Measurements from ENCODE around the gene LRRC4.

DNA sequence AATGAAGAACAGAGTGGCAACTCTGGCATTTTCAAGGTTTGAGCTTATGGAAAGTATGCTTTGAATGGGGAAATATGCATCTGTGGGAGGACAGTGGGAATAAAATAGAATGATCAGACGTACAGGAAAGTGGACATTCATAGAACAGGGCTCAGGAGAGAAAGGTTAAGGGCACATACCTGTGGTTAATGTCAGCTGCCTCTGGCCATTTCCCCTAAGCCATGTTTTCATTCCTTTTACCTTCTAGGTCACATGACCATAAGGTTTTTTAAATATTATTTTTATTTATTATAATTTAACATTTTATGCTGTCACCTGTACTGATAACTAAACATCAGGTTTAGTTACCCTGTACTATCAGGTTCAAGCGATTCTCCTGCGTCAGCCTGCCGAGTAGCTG is 52.8 kb downstream of the LRRC4 start:
- TF ChIP-seq, protein P1, sequence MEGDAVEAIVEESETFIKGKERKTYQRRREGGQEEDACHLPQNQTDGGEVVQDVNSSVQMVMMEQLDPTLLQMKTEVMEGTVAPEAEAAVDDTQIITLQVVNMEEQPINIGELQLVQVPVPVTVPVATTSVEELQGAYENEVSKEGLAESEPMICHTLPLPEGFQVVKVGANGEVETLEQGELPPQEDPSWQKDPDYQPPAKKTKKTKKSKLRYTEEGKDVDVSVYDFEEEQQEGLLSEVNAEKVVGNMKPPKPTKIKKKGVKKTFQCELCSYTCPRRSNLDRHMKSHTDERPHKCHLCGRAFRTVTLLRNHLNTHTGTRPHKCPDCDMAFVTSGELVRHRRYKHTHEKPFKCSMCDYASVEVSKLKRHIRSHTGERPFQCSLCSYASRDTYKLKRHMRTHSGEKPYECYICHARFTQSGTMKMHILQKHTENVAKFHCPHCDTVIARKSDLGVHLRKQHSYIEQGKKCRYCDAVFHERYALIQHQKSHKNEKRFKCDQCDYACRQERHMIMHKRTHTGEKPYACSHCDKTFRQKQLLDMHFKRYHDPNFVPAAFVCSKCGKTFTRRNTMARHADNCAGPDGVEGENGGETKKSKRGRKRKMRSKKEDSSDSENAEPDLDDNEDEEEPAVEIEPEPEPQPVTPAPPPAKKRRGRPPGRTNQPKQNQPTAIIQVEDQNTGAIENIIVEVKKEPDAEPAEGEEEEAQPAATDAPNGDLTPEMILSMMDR (IDR thresholded peaks at IDR 0.05) = no peak
- no peak for TF ChIP-seq POLR2A (IDR thresholded peaks at IDR 0.05)

All from lower leg skin (tissue), 3 donors.